HCT116 (cell line): ENCODE results near the gene LUC7L. TPM values are rescaled to one million over a fixed set of nuclear protein-coding genes. Genes with fewer than 3 reads are reported as not detected.
"Not testable (repeated sequence)": the region's sequence is repeated elsewhere in the genome, so short reads cannot be mapped to it uniquely, and the experiment has no call there.

ENCODE experiments used
- ATAC-seq: fragments of 200-7000 bp; cut with Tn5 transposase; 2 replicates; pipeline ENCODE4 v1.9.1; 2020; ENCODE audit warnings: mild to moderate bottlenecking, moderate library complexity
- BruUV-seq: library from RNA; stranded (reverse); fragments of 400-500 nt; replicated peaks from 2 replicates; lab custom pipeline; 2021; lab: Mats Ljungman, UMichigan
- CTCF ChIA-PET: fragments of 300-600 bp; sonication (Branson Sonifier 250); formaldehyde crosslinking; loops from one replicate; lab custom pipeline; 2021; ENCODE audit warnings: antibody characterized with exemption; lab: Charles Lee
- POLR2A ChIA-PET: fragments of 300-600, 350-600 bp; sonication (Branson Sonifier 250); formaldehyde crosslinking; loops from one replicate; lab custom pipeline; 2021; ENCODE audit warnings: antibody characterized with exemption; lab: Charles Lee
- RAD21 ChIA-PET, 2 experiments: fragments of 300-600 bp; sonication (Branson Sonifier 250); formaldehyde crosslinking; loops; one replicate each; lab custom pipeline; 2023; ENCODE audit warnings: low total read pairs in 2 of 2; ENCODE audit not compliant: uncharacterized antibody in 2 of 2, unreplicated experiment in 2 of 2, low non-redundant PET in 1 of 2; lab: Charles Lee
- DNase-seq: peaks from one replicate; pipeline ENCODE4 v3.0.0-alpha.2; 2010; ENCODE audit warnings: low read depth, low spot score
- H2AFZ ChIP-seq: fragments of 200-600 bp; shearing (Covaris generic), sonication (generic); 2 replicates; pipeline ENCODE4 v1.6.1; 2017; ENCODE audit warnings: low read depth, mixed run types, mixed read lengths, antibody characterized with exemption, low read length; ENCODE audit not compliant: poor library complexity, severe bottlenecking
- H3K27ac ChIP-seq: 2 replicates; pipeline ENCODE4 v1.5.1; 2012; ENCODE audit warnings: low read depth, low read length
- H3K27me3 ChIP-seq: fragments of 200-600 bp; sonication (generic); 2 replicates; pipeline ENCODE4 v1.6.1; 2016; ENCODE audit warnings: mixed run types, low read length, mixed read lengths; ENCODE audit not compliant: insufficient read depth
- H3K36me3 ChIP-seq, 2 experiments: fragments of 200-500 bp in 1 of 2; fragments of 200-600 bp in 1 of 2; sonication (Bioruptor generic) in 1 of 2; sonication (generic) in 1 of 2; 2 replicates each; pipeline versions ENCODE4 v1.5.1 to v1.6.1; 2014 to 2016; ENCODE audit warnings: low read length in 2 of 2, inconsistent platforms in 1 of 2, mixed read lengths in 1 of 2, mixed run types in 1 of 2; ENCODE audit not compliant: insufficient read depth in 2 of 2, control insufficient read depth in 1 of 2
- H3K4me1 ChIP-seq, 2 experiments: fragments of 200-600 bp in 1 of 2; sonication (generic) in 1 of 2; 2 replicates each; pipeline versions ENCODE4 v1.5.1 to v1.6.1; 2012 to 2017; ENCODE audit warnings: low read length in 2 of 2, inconsistent platforms in 1 of 2, mild to moderate bottlenecking in 1 of 2, mixed read lengths in 1 of 2, mixed run types in 1 of 2, moderate library complexity in 1 of 2; ENCODE audit not compliant: insufficient read depth in 2 of 2, control insufficient read depth in 1 of 2
- H3K4me2 ChIP-seq: fragments of 200-600 bp; sonication (generic); 2 replicates; pipeline ENCODE4 v1.6.1; 2017; ENCODE audit warnings: mixed run types, low read length, mixed read lengths
- H3K4me3 ChIP-seq, 2 experiments: fragments of 200-600 bp in 1 of 2; sonication (generic) in 1 of 2; replicated peaks in 1 of 2; 2 replicates each; pipeline ENCODE4 v1.5.1; 2011 to 2016; ENCODE audit warnings: low read length in 2 of 2, control low read depth in 1 of 2, low read depth in 1 of 2, mild to moderate bottlenecking in 1 of 2, mixed read lengths in 1 of 2, mixed run types in 1 of 2
- H3K79me2 ChIP-seq: fragments of 200-600 bp; sonication (generic); 2 replicates; pipeline ENCODE4 v1.6.1; 2017; ENCODE audit warnings: mild to moderate bottlenecking, mixed run types, low read length, moderate library complexity, mixed read lengths; ENCODE audit not compliant: insufficient read depth
- H3K9ac ChIP-seq: fragments of 200-600 bp; sonication (generic); 2 replicates; pipeline ENCODE4 v1.6.1; 2016; ENCODE audit warnings: low read length, mixed read lengths
- H3K9me2 ChIP-seq: fragments of 200-600 bp; sonication (generic), shearing (Covaris generic); 2 replicates; pipeline ENCODE4 v1.6.1; 2017; ENCODE audit warnings: mixed run types, mild to moderate bottlenecking, moderate library complexity; ENCODE audit not compliant: insufficient read depth
- H3K9me3 ChIP-seq, 2 experiments: fragments of 200-500 bp in 1 of 2; fragments of 200-600 bp in 1 of 2; sonication (Bioruptor generic) in 1 of 2; sonication (generic) in 1 of 2; 2 replicates each; pipeline ENCODE4 v1.6.1; 2014 to 2017; ENCODE audit warnings: low read length in 2 of 2, mixed read lengths in 2 of 2, inconsistent platforms in 1 of 2, low read depth in 1 of 2, mild to moderate bottlenecking in 1 of 2, mixed run types in 1 of 2, moderate library complexity in 1 of 2; ENCODE audit not compliant: control insufficient read depth in 1 of 2, insufficient read depth in 1 of 2
- H4K20me1 ChIP-seq: fragments of 200-600 bp; sonication (generic), shearing (Covaris generic); 2 replicates; pipeline ENCODE4 v1.6.1; 2017; ENCODE audit warnings: mixed run types, mild to moderate bottlenecking, moderate library complexity; ENCODE audit not compliant: insufficient read depth
- CEBPB ChIP-seq: IDR thresholded peaks from 2 replicates; pipeline ENCODE4 v1.6.1; 2012; ENCODE audit warnings: low read depth
- POLR2AphosphoS5 ChIP-seq: IDR thresholded peaks from 2 replicates; pipeline ENCODE4 v1.6.1; 2011; ENCODE audit warnings: mild to moderate bottlenecking, low read depth, low read length, moderate library complexity
- SRF ChIP-seq: IDR thresholded peaks from 2 replicates; pipeline ENCODE4 v1.6.1; 2012; ENCODE audit warnings: low read depth
- TCF7L2 ChIP-seq: IDR thresholded peaks from 2 replicates; pipeline ENCODE4 v1.7.0; 2011; ENCODE audit warnings: borderline replicate concordance, inconsistent platforms; ENCODE audit not compliant: insufficient read depth, insufficient read length; ENCODE audit errors: extremely low read depth
- intact Hi-C: fragments of 100-400 bp; cut with micrococcal nuclease; formaldehyde crosslinking; loops from 2 replicates; pipeline ENCODE4 v1.10.0; 2022
- total RNA-seq: library from RNA; stranded (reverse); gene quantifications from one replicate; pipeline ENCODE4 v1.2.1, GENCODE V29; 2021; ENCODE audit not compliant: unreplicated experiment

LUC7L gene
- total RNA-seq, 1 experiment from 2014 or later = 50.5 TPM

DNA sequence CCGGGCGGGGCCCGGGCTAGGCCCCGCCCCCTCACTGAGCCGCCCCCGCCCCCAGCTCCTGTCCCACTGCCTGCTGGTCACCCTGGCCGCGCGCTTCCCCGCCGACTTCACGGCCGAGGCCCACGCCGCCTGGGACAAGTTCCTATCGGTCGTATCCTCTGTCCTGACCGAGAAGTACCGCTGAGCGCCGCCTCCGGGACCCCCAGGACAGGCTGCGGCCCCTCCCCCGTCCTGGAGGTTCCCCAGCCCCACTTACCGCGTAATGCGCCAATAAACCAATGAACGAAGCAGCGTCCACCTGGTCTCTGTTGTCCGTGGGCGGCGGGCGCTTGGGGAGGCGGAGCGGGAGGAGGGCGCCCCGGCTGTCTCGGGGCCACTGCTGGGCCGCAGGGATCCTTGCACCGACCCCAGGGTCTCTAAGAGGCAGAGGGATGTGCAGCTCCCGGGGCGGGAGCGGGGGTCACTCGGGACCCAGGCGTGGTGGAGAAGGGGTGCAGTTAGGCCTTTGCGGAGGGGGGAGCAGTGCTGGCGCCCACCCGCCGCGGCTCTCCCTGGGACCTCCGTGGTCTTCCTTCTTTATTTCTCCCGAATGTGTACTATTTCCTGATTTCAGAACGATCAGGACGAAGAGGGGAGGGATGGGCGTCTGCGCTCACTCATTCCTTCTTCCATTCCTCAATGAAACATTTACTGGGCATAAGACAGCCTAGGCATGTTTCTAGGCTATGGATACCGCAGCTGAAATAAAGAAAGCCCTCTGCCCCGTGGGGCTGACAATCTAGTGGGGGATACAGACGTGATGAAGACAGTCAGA lies 74.8 kb downstream of the LUC7L start:
- Histone ChIP-seq H3K9me3 (no peaks in the 10 kb centered on the region), H3K4me3 (peak overlapping the region; percentile 35 to 52), H3K4me1 (peaks cover 5 to 9% of the 10 kb centered on the region in 2 experiments; a peak in 3 of 4 replicates)
- RAD21 ChIA-PET = no interaction called here
- ATAC-seq = peak; percentile 80
- TF ChIP-seq TCF7L2 (no peak), CEBPB (no peak), POLR2AphosphoS5 (no peak), SRF (no peak)
- TF ChIP-seq, all 23 proteins: peak for 0
- CTCF ChIA-PET = no interaction called here
- DNase-seq = no peak
- H3K27ac ChIP-seq = no peak overlapping the region
- no peaks in the 10 kb centered on the region for H4K20me1 ChIP-seq
- H2AFZ ChIP-seq = no peak overlapping the region
- no peaks in the 10 kb centered on the region for H3K36me3 ChIP-seq
- no peaks in the 10 kb centered on the region for H3K27me3 ChIP-seq
- peak overlapping the region; percentile 35 for H3K9ac ChIP-seq
- H3K79me2 ChIP-seq = no peaks in the 10 kb centered on the region
- peak overlapping the region; percentile 88 for H3K4me2 ChIP-seq
- POLR2A ChIA-PET = no interaction called here
- intact Hi-C loops = no loop called here
- H3K9me2 ChIP-seq = no peaks in the 10 kb centered on the region
- BruUV-seq = no TSS peak

- H3K27me3 ChIP-seq, intact Hi-C loops, H3K79me2 ChIP-seq, H3K4me2 ChIP-seq, H3K36me3 ChIP-seq, H3K4me3 ChIP-seq, RAD21 ChIA-PET, POLR2A ChIA-PET, H4K20me1 ChIP-seq, BruUV-seq, H3K9me2 ChIP-seq, H3K4me1 ChIP-seq, CTCF ChIA-PET, DNase-seq, H3K9ac ChIP-seq, H3K9me3 ChIP-seq, H3K27ac ChIP-seq, H2AFZ ChIP-seq: not testable (repeated sequence)
- peak; percentile 42 for ATAC-seq
Measured at GRCh38 chr16:153550-154216, 75.6 kb downstream of the LUC7L start.

DNA sequence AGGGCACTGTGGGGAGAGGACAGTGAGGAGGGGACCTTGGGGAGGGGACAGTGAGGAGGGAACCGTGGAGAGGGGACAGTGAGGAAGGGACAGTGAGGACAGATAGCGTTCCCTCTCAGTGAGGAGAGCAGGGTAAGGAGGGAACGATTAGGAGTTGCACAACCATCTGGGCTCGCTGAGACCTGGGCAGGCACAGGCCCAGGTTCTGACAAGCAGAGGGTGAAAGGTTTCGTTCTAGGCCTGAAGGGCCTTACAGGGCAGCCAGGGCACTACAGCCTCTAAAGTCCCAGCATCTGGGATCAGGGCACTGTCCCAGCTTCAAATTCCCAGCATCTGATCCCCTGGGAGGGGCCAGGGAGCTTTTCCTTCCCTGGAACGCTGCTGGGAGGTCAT lies 76.1 kb downstream of the LUC7L start:
- H3K27ac ChIP-seq, H3K9ac ChIP-seq, H3K9me2 ChIP-seq, H3K27me3 ChIP-seq, H2AFZ ChIP-seq, POLR2A ChIA-PET, H3K4me3 ChIP-seq, H3K9me3 ChIP-seq, CTCF ChIA-PET, RAD21 ChIA-PET, H3K79me2 ChIP-seq, H3K36me3 ChIP-seq, DNase-seq, H4K20me1 ChIP-seq, H3K4me1 ChIP-seq, BruUV-seq, H3K4me2 ChIP-seq, intact Hi-C loops: not testable (repeated sequence)
- peak; percentile 35; the same call in 1 of the 2 replicates for ATAC-seq
